GM18498 (cell line): Measurements from ENCODE around the gene FPR3.
"Not testable (repeated sequence)": the region's sequence is repeated elsewhere in the genome, so short reads cannot be mapped to it uniquely, and the experiment has no call there.

Experiments used
- ATAC-seq: cut with Tn5 transposase; IDR thresholded peaks from one replicate; pipeline ENCODE4 v1.9.1; 2021; ENCODE audit warnings: mild to moderate bottlenecking, moderate library complexity; ENCODE audit not compliant: unreplicated experiment

Gene FPR3

GRCh38 chr19:51783372-51783771 is 11.6 kb upstream of the FPR3 start:
- ATAC-seq = no peak

GRCh38 chr19:51784109-51784785 is 10.7 kb upstream of the FPR3 start:
- no peak for ATAC-seq

GRCh38 chr19:51784922-51785690 is 9.9 kb upstream of the FPR3 start:
- ATAC-seq = no peak

GRCh38 chr19:51786646-51787494 is 8.1 kb upstream of the FPR3 start:
- ATAC-seq = no peak

GRCh38 chr19:51788029-51788428 is 6.9 kb upstream of the FPR3 start:
- no peak for ATAC-seq

GRCh38 chr19:51789061-51789795 is 5.7 kb upstream of the FPR3 start:
- ATAC-seq = no peak

GRCh38 chr19:51792932-51793331 is 2.0 kb upstream of the FPR3 start:
- ATAC-seq = no peak

- no peak for ATAC-seq
These were observed 963 bp upstream of the FPR3 start for GRCh38 chr19:51793994-51794393.

- ATAC-seq = no peak
These were observed 1.3 kb downstream of the FPR3 start for GRCh38 chr19:51796195-51796679.

GRCh38 chr19:51797480-51797879 is 2.5 kb downstream of the FPR3 start:
- no peak for ATAC-seq

GRCh38 chr19:51798062-51798461 is 3.1 kb downstream of the FPR3 start:
- ATAC-seq = no peak

GRCh38 chr19:51799034-51799773 is 4.2 kb downstream of the FPR3 start:
- no peak for ATAC-seq

GRCh38 chr19:51799774-51800472 is 5.0 kb downstream of the FPR3 start:
- no peak for ATAC-seq

- no peak for ATAC-seq
These were observed 5.7 kb downstream of the FPR3 start for GRCh38 chr19:51800473-51801244.

- no peak for ATAC-seq
These were observed 7.8 kb downstream of the FPR3 start for GRCh38 chr19:51802775-51803174.

- no peak for ATAC-seq
These were observed 8.6 kb downstream of the FPR3 start for GRCh38 chr19:51803519-51803918.

GRCh38 chr19:51803967-51804366 is 9.0 kb downstream of the FPR3 start:
- no peak for ATAC-seq

- not testable (repeated sequence) for ATAC-seq
These were observed 9.8 kb downstream of the FPR3 start for GRCh38 chr19:51804789-51805188.

GRCh38 chr19:51805396-51805795 is 10.4 kb downstream of the FPR3 start:
- ATAC-seq = not testable (repeated sequence)
